HG02938 (cell line): ENCODE data around the gene GPSM3.
A peak's percentile ranks its signal among the peaks of the same experiment; 100 is the strongest.
"Not testable (repeated sequence)": the region's sequence is repeated elsewhere in the genome, so short reads cannot be mapped to it uniquely, and the experiment has no call there.

Source experiments
- ATAC-seq: cut with Tn5 transposase; IDR thresholded peaks from one replicate; pipeline ENCODE4 v1.9.1; 2021; ENCODE audit warnings: mild to moderate bottlenecking, moderate library complexity; ENCODE audit not compliant: unreplicated experiment

Gene GPSM3

GRCh38 chr6:32203426-32204267 is 11.2 kb upstream of the GPSM3 start:
- ATAC-seq: no peak

- no peak for ATAC-seq
These were observed 9.7 kb upstream of the GPSM3 start for GRCh38 chr6:32202186-32202585.

- ATAC-seq: no peak
These were observed 8.4 kb upstream of the GPSM3 start for GRCh38 chr6:32200711-32201475.

- ATAC-seq: no peak
These were observed 6.4 kb upstream of the GPSM3 start for GRCh38 chr6:32198866-32199265.

GRCh38 chr6:32198345-32198696 is 5.9 kb upstream of the GPSM3 start:
- ATAC-seq: no peak

GRCh38 chr6:32196682-32197616 is 4.5 kb upstream of the GPSM3 start:
- no peak for ATAC-seq

GRCh38 chr6:32195902-32196681 is 3.6 kb upstream of the GPSM3 start:
- peak; percentile 70 for ATAC-seq

GRCh38 chr6:32195652-32195901 is 3.1 kb upstream of the GPSM3 start:
- peak; percentile 66 for ATAC-seq

- no peak for ATAC-seq
These were observed 2.6 kb upstream of the GPSM3 start for GRCh38 chr6:32194825-32195651.

- ATAC-seq: no peak
These were observed 1.9 kb upstream of the GPSM3 start for GRCh38 chr6:32194388-32194787.

- ATAC-seq: not testable (repeated sequence)
These were observed 653 bp upstream of the GPSM3 start for GRCh38 chr6:32193096-32193495.

GRCh38 chr6:32191696-32192607 is 491 bp downstream of the GPSM3 start:
- ATAC-seq: no peak

GRCh38 chr6:32190911-32191677 is 1.3 kb downstream of the GPSM3 start:
- ATAC-seq: no peak

- peak; percentile 60 for ATAC-seq
These were observed 2.2 kb downstream of the GPSM3 start, which contains the start of gene PBX2 for GRCh38 chr6:32190054-32190851. PBX2 (minus strand) TSS chr6:32190202; CDS start chr6:32189915, 287 bp downstream.

GRCh38 chr6:32189742-32190053 is 2.7 kb downstream of the GPSM3 start:
- ATAC-seq: no peak

GRCh38 chr6:32189069-32189741 is 3.2 kb downstream of the GPSM3 start:
- no peak for ATAC-seq
